Measurements from ENCODE around the gene CCDC50.

CCDC50 gene

DNA sequence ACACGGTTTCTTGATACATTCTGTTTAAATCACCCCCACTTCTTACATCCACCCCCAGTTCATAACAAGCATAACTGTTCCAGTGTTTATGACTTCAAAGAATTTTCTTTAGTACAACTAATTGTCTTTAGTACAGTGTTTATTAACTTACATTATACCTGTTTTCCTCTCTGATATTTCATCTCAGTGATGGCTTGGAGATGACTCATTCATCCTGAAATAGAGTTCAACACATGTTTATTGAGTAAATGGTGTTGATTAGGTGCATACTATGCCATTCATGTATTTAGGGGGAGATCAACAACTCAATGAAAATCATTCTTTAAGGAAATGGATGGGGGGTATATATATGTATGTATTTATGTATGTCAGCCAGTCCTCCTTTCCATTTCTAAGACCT lies 22.8 kb downstream of the CCDC50 start:
- no peak for DNase-seq

DNA sequence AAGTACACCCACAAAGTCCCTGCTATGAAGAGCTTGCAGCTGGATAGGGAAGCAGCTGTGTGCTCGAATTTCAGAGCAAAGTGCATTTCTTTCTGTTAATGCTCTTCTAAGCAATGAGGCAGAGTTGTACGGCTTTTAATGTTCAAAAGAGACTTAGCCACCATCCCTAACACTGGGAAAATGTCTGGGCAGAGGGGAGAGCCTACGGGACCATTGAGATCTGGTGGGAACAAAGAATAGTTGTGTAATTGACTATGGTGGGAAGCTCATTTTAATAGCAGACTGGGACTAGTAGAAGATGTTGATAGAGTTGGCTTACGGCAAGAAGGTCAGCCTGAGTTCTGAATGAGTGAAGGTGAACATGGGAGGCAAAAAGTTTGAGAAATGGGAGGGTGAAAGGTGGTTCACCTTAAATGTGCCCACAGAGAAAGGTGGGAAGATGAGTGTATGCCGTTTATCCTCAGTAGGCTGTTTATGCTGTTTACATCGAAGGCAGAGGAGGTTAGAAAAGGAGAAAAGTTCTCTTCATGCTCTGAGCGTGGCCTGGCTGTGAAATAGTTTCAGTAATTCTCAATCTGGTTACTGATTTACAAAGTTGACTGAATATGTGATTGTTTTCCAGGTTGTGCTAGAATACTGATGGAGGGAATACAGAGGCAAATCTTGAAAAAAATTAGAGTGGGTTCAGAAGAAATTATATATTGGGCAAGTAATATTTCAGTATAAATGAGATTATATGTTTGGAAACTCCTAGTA lies 24.0 kb downstream of the CCDC50 start:
- no peak for DNase-seq

DNA sequence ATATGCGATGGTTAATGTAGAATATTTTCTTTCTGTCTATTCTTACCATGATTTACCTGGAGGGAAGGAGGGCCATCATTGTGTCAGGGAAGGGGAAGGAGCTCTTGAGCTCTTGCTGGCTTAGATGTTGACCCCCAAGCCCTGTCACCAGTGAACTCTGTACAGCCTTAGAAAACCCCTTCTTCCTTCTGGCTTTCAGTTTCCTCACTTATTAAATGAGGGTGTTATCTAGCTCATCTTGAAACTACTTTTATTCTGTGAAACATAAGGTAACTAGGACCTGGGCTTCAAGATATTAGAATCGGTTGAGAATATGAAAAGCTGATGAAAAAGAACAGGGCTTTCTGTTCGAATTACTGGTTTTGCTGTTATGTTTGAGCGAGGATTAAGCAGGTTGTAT lies 26.2 kb downstream of the CCDC50 start:
- DNase-seq = no peak

DNA sequence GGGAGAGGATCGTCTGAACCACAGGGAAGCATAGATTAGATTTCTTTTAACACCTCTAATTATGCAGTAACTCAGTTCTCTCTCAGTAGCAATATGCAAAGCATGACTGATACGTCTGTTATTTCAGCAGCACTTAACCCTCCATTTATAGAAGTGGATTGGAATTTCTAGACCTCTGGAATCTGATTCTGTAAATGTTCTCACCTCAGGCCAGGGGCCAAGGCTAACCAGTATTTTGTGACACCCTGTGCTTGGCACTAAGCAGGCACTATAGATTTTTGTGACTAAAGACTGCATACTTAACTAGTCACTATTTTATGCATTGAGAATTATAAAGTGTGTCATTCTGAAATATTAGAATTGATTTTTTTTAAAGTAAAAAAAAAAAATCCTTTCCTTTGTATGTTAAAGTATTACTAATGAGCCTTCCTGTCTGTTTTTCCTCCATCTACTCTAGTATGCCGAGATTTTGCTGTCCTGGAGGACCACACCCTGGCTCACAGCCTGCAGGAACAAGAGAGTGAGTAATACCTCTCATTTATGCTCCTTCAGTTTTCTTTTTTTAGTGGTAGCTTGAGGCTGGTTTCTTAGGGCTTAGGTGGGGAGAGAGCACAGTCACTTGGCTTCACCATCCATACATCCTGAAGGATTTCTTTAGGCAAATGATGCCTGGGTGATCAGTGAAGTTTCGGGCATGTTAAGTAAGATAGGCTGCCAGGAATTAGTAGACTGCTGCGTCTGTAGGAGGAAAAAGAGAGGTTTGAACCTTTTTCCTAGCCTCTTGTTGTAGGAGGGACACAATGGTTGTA lies 27.6 kb downstream of the CCDC50 start:
- DNase-seq = no peak

DNA sequence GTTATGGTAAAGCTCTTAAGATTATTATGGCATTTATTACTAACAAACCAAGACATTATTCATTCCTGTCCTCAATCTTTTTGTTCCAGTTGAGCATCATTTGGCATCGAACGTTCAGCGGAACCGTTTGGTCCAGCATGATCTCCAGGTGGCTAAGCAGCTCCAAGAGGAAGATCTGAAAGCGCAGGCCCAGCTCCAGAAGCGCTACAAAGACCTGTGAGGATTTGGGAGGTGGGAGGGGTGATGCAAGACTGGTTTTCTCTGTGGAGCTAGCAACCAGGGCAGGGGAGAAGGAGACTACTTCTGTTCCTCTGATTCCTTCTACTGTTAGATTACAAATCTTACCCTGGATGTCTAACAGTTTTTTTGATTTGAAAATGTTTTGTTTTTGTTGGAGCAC lies 28.7 kb downstream of the CCDC50 start:
- no peak for DNase-seq

DNA sequence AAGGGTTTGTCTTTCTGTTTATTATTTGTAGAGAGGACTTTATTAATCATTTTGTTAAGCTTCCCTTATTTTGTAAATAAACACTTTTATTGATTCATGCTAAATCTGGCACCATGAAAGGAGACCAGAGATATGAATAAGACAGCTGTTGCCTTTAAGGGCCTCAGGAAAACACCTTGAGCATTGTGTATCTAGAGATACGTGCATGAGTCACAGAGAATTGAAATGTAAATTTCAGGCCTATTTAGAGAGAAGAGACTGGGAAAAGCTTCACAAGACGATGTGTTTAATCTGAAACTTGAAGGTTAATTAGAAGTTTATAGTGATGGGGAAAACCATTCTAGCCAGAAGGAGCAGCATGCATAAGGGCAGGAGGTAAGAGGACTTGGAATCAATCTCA lies 29.7 kb downstream of the CCDC50 start:
- DNase-seq = no peak

DNA sequence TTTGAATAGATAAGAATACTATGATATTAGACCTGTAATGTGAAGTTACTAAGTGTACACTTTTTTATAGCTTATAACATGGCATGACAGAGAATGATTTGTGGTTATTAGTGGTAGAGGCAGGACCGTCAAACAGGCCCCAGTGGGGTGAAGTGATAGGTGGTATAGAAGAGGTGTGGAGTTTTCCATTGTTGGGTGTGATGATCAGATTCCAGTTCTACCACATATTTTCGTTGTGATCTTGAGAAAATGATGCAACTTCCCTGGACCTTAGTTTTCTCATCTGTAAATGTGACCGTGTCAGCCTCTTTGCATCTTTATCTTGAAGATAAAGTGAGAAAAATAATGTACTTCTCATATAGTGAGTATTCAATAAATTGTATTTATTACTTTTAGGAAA lies 31.4 kb downstream of the CCDC50 start:
- no peak for DNase-seq

DNA sequence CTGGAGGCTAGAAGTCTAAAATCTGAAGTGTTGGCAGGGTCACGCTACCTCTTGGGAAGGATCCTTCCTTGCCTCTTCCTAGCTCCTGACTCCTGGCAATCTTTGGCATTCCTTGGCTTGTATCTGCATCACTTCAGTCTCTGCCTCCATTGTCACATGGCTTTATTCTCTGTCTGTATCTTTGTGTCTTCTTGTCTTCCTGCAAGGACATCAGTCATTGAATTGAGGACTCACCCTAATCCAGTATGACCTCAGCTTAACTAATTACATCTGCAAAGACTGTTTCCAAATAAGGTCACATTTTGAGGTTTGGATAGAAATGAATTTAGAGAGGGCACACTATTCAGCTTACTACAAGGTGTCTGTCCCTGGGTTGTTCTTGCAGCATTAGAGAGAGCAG lies 32.3 kb downstream of the CCDC50 start:
- DNase-seq = no peak

DNA sequence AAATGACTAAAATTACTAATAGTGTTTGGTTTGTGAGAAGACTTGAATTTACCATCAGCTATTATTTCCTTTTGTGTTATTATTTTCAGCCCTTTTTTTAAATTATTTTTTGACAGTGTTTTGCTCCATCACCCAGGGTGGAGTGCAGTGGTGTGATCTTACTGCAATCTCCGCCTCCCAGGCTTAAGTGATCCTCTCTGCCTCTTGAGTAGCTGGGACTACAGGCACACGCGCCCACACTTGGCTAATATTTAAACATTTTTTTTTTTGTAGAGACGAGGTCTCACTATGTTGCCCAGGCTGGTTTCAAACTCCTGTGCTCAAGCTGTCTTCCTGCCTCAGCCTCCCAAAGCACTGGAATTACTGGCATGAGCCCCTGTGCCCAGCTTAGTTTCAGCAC lies 32.8 kb downstream of the CCDC50 start:
- no peak for DNase-seq

DNA sequence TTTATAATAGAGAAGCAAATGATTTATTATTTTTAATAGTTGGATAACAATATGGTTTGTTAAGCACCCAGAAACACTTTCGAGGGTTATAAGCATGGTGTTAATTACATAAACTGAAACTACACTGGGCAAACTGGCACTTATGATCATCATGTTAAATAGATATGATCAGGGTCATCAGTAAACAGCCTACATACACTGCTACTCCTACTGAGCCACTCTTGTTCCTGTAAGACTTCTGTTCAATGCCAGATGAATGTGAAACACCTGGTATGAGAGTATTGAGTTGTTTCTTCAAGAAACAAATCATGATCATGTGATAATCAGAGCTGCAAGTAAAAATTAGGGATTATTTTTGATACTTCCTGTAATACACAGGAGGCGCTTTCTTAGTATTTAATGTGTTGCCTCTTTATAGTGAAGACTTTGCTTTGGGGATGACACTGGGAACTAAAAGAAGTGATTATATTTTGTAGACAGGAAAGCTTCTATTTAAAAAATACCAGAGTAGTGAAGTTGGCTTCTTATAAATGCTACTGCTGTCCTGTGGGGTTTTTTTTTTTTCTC lies 33.4 kb downstream of the CCDC50 start:
- DNase-seq = no peak

DNA sequence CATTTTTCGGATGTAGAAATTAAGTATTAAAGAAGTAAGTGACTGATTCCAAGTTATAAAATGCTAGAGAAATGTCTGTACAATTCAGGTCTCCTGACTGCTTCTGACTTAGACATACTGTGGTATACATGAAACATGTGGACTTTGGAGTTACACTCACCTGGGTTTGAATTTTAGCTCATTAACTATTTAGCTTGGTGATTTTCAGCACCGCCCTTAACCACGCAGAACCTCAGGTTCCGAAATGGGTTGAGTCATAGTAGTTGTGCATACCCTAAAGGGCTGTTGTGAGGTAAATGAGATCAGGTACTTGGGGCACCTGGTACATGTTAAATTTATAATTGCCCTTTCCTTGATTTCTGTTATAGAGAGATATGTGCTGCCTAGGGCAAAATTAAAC lies 34.0 kb downstream of the CCDC50 start:
- no peak for DNase-seq

DNA sequence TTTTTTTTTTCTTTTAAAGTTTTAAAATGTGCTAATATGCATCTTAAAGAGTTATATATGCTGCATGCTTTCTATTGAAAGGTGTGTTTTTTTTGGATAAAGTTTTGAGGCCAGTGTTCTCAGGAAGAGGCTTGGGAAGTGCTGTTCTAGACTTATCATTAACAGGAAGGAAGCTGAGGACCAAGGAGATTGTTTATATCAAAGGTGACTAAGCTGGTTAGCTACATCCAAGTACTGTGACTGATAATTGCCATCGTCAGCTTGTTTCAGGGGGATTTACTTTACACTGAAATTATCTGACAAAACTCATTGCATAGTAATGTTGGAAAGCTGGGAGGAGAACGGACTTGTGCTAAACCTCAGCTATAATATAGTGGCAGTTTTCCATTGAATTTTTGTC lies 37.5 kb downstream of the CCDC50 start:
- DNase-seq = no peak

DNA sequence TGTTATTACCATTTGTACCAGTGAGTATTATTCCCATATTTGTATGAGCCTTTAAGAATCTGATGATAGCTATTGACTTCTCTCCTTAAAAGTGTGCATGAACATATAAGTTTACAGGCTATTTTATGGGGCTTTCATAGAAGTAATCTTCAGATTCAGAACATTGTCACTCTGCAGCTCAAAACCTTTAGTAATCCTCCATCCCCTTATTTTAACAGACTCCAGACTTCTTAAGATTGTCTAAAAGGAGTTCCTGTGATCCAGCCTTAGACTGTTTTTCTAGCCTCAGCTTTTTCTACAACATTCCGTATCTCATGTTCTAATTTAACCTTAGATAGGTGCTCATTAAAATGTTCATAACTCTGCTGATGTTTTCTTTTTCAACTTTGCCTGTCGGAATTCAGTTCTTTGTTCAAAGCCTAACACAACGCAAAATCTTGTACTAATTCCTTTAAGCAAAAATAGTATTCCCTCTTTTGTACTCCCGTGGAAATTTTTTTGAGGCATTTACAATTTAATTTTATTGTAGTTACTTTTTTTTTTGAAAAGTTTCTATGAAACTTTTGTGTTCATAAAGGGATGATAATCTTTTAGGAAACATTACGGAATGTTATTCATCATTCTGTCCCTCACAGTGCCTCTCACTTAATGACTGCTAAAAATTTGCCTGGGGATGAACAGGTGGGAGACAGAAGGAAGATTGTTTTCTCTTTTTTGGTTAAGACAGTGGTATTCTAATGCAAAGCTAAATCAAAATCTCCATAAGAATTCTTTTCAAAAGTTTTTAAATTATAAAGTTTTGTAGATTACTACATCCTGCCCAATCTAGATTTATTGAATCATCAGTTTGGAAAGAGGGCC lies 39.8 kb downstream of the CCDC50 start:
- DNase-seq = no peak

DNA sequence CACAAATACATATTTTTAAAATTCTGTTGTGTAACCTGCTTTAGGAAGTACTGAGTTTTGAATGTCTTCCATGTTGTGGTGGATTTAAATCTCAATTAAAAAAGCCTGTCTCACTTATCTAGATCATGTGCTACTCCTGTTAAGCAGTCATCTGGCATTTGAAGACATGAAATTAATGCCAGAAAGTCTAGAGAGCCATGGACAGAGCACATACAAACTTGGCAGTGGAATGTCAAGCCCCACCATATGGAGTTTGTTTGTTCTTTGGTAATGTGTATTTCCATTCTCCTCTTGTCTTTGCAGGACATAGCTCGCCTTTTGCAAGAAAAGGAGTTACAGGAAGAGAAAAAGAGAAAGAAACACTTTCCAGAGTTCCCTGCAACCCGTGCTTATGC lies 40.4 kb downstream of the CCDC50 start:
- DNase-seq = no peak

DNA sequence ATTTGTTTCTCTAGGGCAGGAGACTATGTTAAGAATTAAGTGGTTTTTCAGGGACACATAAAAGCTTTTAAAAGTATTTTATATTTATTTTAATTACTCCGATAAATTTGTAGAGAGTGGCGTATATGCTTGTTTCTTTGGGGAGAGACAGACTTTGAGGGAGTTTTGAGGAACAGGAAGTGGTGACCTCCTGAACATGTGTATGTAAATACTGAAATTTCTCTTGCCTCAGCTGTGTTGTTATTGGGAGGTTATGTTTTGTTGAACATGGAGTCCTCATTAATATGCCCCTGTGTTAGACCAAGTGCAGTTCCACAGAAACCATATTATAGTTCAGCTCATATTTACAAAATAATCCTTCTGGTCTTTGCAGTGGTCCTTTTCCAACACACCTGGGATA lies 42.9 kb downstream of the CCDC50 start:
- no peak for DNase-seq

DNA sequence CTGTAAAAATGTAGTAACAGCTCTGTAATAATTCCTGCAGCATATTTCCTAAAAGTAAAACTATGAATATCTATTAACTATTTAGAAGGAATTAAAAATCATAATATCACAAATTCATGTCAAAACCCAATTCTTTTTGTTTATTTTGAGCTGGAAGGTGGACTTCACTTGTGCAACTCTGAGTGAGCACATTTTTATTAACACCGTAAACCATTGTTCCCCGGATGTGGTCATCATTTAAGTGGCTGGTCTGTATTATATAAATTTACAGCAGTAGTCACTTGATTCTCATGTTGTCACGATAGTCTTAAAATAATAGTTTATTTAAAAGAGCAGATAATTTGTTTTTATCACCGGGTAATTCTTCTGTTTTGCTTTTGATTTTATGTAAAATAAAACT lies 44.1 kb downstream of the CCDC50 start:
- no peak for DNase-seq

DNA sequence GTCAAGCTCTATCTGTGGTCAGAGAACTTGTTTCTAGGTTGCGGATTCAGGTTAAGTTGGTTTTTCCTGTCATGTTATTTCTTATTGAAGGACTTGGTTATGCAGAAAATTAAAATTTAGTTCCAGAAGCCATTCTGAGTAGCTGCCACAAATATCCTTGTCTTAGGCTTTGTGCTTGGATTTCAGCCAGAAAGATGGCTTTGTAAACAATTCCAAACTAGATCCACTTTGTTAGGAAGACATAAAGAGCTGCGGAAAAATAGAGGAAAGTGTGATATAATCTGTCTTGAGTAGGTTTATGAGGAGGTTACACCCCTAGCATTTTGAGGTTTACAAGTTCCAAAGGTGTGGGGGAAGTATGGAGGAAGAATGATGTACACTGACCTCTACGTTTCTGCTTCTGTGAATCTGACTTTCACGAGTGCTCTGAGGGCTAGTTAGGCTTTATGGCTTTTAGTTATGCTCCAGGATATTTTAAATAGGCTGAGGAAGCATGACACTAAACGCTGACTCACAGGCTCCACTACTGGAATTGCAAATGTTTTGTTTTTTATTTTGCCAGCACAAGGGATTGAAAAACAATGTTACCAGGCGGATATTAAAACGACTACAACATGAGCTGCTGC lies 47.4 kb downstream of the CCDC50 start:
- no peak for DNase-seq

DNA sequence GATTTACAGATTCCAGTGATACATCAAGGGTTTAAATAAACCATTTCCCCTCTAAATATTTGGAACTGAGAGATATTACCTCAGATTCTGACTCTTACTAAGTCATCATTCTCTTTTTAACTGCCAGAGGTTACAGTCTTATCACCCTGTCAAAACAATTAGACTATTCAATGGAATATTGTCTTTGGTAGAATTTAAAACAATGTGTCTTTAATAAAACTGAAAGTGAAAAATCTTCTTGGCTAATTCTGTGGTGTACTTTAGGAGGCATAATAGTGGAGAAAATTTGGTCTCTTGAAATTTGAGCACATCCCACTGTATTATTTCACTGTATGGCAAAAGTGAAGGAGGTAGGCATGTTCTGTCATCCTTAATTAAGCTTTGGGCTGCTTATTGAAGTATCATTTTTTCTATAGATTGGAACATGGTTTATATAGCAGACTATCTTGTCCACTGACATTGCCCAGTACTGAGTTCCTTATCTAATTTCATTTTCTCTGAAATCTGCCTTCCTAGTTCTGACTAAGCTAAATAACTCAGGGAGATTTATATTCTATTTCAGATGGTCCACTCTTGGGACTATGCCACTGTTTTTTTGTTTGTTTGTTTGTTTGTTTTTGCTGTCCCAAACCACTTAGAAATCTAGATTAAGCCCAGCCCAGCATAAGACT lies 49.1 kb downstream of the CCDC50 start:
- no peak for DNase-seq

DNA sequence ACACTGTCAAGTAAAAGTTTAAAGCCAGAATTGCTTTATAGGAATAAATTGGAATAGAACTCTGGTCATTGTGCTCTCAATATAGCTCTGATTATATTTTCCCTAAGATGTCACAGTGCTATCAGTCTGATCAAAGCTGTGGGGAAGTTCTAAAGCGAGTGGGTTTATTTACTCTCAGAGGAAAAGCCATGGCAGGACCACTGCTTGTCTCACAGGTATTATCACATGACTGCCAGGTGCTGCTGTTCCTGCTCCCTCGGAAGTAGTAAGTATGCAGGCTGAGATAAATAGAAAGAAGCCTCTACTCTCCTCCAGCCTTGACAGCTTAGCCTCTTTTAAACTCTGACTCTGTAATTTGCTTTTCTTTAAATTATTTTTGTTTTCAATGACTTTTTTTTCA lies 50.3 kb downstream of the CCDC50 start:
- DNase-seq = no peak

DNA sequence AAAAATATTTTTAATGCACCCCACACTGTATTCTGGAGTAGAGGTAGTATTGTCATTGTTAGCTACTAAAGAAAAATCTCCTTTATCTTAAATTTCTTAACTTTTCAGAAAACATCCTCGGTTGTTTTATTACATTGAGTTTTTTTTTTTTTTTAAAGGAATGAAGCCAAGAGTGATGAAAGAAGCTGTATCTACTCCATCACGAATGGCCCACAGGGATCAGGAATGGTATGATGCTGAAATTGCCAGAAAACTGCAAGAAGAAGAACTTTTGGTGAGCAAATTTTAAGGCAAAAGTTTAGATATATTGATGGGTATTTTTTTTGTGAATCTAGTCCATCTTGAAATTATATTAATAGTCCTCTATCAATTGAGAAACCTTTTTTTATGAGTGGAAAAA lies 50.8 kb downstream of the CCDC50 start:
- DNase-seq = no peak

DNA sequence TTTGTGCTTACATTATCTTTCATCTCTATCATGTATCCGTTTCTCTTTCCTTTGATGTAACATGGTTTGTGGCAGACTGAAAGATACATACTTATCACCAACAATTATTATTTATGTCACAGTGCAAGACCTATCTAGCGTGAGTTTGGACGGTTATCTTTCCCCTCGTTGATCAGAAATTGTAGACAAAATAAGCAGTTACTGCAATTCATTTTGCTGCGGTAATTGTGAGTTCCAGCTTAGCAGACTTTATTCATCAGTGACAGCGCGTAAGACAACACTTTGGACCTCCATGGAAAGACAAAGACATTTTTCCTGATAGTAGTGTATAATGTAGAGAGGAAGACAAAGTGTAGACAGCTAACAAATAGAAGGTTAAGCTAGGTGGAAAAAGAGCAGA lies 52.1 kb downstream of the CCDC50 start:
- no peak for DNase-seq

DNA sequence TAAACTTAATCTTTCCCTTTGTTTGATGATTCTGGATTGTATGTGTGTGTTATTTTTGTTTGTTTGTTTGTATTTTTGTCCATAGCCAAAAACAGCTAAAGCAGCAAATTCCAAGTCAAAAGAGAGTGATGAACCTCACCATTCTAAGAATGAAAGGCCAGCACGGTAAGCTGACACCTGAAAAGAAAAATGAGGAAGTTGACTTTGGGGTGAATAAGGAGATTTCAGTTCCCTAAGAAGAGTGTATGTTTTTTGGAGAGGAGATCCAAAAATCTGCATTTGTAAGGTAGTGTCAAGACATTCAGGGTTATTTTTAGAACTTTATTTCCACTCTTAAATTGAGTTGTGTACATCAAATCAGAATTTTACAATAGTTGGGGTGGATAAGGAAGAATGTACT lies 53.5 kb downstream of the CCDC50 start:
- no peak for DNase-seq
